PFSK-1 (cell line): ENCODE data around the gene NEUROD6.

Experiments
- FOXP2 ChIP-seq: optimal IDR thresholded peaks from 2 replicates; pipeline ENCODE3; 2011; ENCODE audit warnings: borderline replicate concordance, control low read depth, inconsistent platforms; ENCODE audit not compliant: insufficient read depth; ENCODE audit errors: extremely low read length, extremely low read depth
- POLR2AphosphoS5 ChIP-seq: IDR thresholded peaks from 2 replicates; pipeline ENCODE4 v1.6.1; 2012; ENCODE audit warnings: low read depth, mild to moderate bottlenecking, control low read depth, low read length, moderate library complexity
- REST ChIP-seq, 2 experiments: IDR thresholded peaks; 2 replicates each; pipeline versions ENCODE4 v1.6.1 to v1.8.0; 2011 to 2012; ENCODE audit warnings: low read depth in 2 of 2, low read length in 2 of 2, control low read depth in 1 of 2, inconsistent platforms in 1 of 2, mild to moderate bottlenecking in 1 of 2, moderate library complexity in 1 of 2; ENCODE audit not compliant: insufficient read depth in 1 of 2
- SIN3A ChIP-seq: IDR thresholded peaks from 2 replicates; pipeline ENCODE4 v1.6.1; 2012; ENCODE audit warnings: mild to moderate bottlenecking, low read length, moderate library complexity, borderline replicate concordance; ENCODE audit not compliant: insufficient read depth
- TAF1 ChIP-seq: IDR thresholded peaks from 2 replicates; pipeline ENCODE4 v1.6.1; 2012; ENCODE audit warnings: low read length, control low read depth, borderline replicate concordance; ENCODE audit not compliant: insufficient read depth

Gene NEUROD6

GRCh38 chr7:31336202-31337001 is 4.1 kb downstream of the NEUROD6 start:
- no peak for TF ChIP-seq FOXP2

- TF ChIP-seq FOXP2 (no peak), TAF1 (no peak), SIN3A (no peak), POLR2AphosphoS5 (no peak), REST (IDR thresholded peaks at IDR 0.05; ENCODE audit: insufficient read depth in 1 of 2, low read depth in 2 of 2, low read length in 2 of 2) (no peak)
Observed at GRCh38 chr7:31335884-31336201, 4.7 kb downstream of the NEUROD6 start.

- no peak for TF ChIP-seq SIN3A
- no peak for TF ChIP-seq FOXP2
- TF ChIP-seq TAF1 = no peak
- no peak for TF ChIP-seq POLR2AphosphoS5
- TF ChIP-seq REST (IDR thresholded peaks at IDR 0.05; ENCODE audit: insufficient read depth in 1 of 2, low read depth in 2 of 2, low read length in 2 of 2) = no peak
Observed at GRCh38 chr7:31335161-31335856, 5.2 kb downstream of the NEUROD6 start.

- TF ChIP-seq REST (IDR thresholded peaks at IDR 0.05; ENCODE audit: insufficient read depth in 1 of 2, low read depth in 2 of 2, low read length in 2 of 2) (no peak), POLR2AphosphoS5 (no peak), TAF1 (no peak), FOXP2 (no peak), SIN3A (no peak)
Observed at GRCh38 chr7:31333291-31333690, 7.2 kb downstream of the NEUROD6 start.

- no peak for TF ChIP-seq TAF1
- no peak for TF ChIP-seq FOXP2
- TF ChIP-seq POLR2AphosphoS5 = no peak
- TF ChIP-seq SIN3A = no peak
- TF ChIP-seq REST (IDR thresholded peaks at IDR 0.05; ENCODE audit: insufficient read depth in 1 of 2, low read depth in 2 of 2, low read length in 2 of 2) = no peak
Observed at GRCh38 chr7:31327071-31327470, 13.5 kb downstream of the NEUROD6 start.
